Ovary (tissue), 3 donors: ENCODE measurements around the gene SPEG.

ENCODE experiments used
- CTCF ChIP-seq, 3 donors: fragments of 450-650 bp in 2 of 3; fragments of 200-600 bp in 1 of 3; IDR thresholded peaks; one replicate each; pipeline versions ENCODE4 v1.5.1 to v1.8.0; 2016 to 2022; ENCODE audit warnings: antibody characterized with exemption in 3 of 3, mild to moderate bottlenecking in 1 of 3
- EP300 ChIP-seq: sonication (generic); formaldehyde crosslinking; IDR thresholded peaks from one replicate; pipeline ENCODE4 v1.6.1; 2017; ENCODE audit warnings: antibody characterized with exemption
- POLR2A ChIP-seq: fragments of 450-650 bp; IDR thresholded peaks from one replicate; pipeline ENCODE4 v1.6.1; 2017; ENCODE audit warnings: antibody characterized with exemption, mild to moderate bottlenecking, moderate library complexity
- donor health status: DM: no; HTN: no; CAD: no.

- TF ChIP-seq CTCF (IDR thresholded peaks at IDR 0.05) (no peak), POLR2A (no peak), EP300 (no peak)
Observed at GRCh38 chr2:219416938-219417337, 17.7 kb upstream of the SPEG start.
